ENCODE measurements around the gene SGCA.

DNA sequence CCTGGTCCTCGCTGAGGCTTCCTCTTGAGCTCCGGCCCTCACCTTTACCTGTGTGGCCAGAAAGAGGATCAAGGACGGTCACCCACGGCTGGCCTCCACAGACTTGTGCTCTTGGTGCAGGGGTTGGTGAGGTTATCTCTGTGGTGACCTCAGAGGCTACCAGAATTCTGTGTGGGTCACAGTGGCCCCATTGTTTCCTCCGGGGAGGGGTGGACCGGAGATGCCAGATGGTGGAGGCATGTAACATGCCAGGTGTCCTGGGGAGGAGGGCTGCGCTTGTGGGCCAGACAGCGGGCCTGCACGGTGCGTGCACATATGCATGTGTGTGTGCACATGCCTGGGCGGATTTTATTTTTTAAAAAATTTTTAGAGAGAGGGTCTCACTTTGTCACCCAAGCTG is 6.3 kb downstream of the SGCA start:
- TF ChIP-seq, protein P1, sequence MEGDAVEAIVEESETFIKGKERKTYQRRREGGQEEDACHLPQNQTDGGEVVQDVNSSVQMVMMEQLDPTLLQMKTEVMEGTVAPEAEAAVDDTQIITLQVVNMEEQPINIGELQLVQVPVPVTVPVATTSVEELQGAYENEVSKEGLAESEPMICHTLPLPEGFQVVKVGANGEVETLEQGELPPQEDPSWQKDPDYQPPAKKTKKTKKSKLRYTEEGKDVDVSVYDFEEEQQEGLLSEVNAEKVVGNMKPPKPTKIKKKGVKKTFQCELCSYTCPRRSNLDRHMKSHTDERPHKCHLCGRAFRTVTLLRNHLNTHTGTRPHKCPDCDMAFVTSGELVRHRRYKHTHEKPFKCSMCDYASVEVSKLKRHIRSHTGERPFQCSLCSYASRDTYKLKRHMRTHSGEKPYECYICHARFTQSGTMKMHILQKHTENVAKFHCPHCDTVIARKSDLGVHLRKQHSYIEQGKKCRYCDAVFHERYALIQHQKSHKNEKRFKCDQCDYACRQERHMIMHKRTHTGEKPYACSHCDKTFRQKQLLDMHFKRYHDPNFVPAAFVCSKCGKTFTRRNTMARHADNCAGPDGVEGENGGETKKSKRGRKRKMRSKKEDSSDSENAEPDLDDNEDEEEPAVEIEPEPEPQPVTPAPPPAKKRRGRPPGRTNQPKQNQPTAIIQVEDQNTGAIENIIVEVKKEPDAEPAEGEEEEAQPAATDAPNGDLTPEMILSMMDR (IDR thresholded peaks at IDR 0.05) = no peak
- TF ChIP-seq POLR2AphosphoS5 (IDR thresholded peaks at IDR 0.05) = no peak
- TF ChIP-seq EP300 (IDR thresholded peaks at IDR 0.05) = no peak
- no peak for TF ChIP-seq POLR2A (IDR thresholded peaks at IDR 0.05; ENCODE audit: low read depth)

All from esophagus muscularis mucosa (tissue), 4 donors.